WTC11 (cell line): Measurements from ENCODE around the gene ZNRF2. TPM values are rescaled to one million over a fixed set of nuclear protein-coding genes. Genes with fewer than 3 reads are reported as not detected.

Experiments used
- ATAC-seq: fragments of 200-7000 bp; cut with Tn5 transposase; 2 replicates; pipeline ENCODE4 v1.10.0; 2021; ENCODE audit warnings: mild to moderate bottlenecking, moderate library complexity
- CTCF ChIA-PET: fragments of 300-600 bp; sonication (Branson Sonifier 250); formaldehyde crosslinking; loops from one replicate; lab custom pipeline; 2021; ENCODE audit warnings: antibody characterized with exemption; lab: Charles Lee
- POLR2A ChIA-PET: fragments of 350-600 bp; sonication (Branson Sonifier 250); formaldehyde crosslinking; loops from one replicate; lab custom pipeline; 2021; ENCODE audit warnings: antibody characterized with exemption; lab: Charles Lee
- DNase-seq: peaks from one replicate; pipeline ENCODE4 v3.0.0; 2021; ENCODE audit warnings: low spot score
- H3K27ac Mint-ChIP-seq: 2 replicates; pipeline ENCODE4 v1.8.0; 2021; ENCODE audit warnings: mixed read lengths
- H3K27me3 Mint-ChIP-seq: 2 replicates; pipeline ENCODE4 v1.8.0; 2021; ENCODE audit warnings: low read depth, mild to moderate bottlenecking, moderate library complexity, mixed read lengths
- H3K36me3 Mint-ChIP-seq: 2 replicates; pipeline ENCODE4 v1.8.0; 2021; ENCODE audit warnings: mixed read lengths
- H3K4me1 Mint-ChIP-seq: 2 replicates; pipeline ENCODE4 v1.8.0; 2022; ENCODE audit warnings: mixed read lengths
- H3K4me3 Mint-ChIP-seq: 2 replicates; pipeline ENCODE4 v1.8.0; 2021; ENCODE audit warnings: mild to moderate bottlenecking, moderate library complexity, mixed read lengths
- H3K9me3 Mint-ChIP-seq: 2 replicates; pipeline ENCODE4 v1.8.0; 2021; ENCODE audit warnings: mixed read lengths
- ATF1 ChIP-seq: sonication (generic); formaldehyde crosslinking; IDR thresholded peaks from 2 replicates; pipeline ENCODE4 v1.8.1; 2023; ENCODE audit warnings: mild to moderate bottlenecking, moderate library complexity, missing genetic modification reagents
- CREB1 ChIP-seq: sonication (generic); formaldehyde crosslinking; IDR thresholded peaks from 2 replicates; pipeline ENCODE4 v1.8.0; 2023; ENCODE audit warnings: mild to moderate bottlenecking, missing genetic modification reagents
- GABPB1 ChIP-seq: sonication (generic); formaldehyde crosslinking; IDR thresholded peaks from 2 replicates; pipeline ENCODE4 v1.8.1; 2023; ENCODE audit warnings: mild to moderate bottlenecking, missing genetic modification reagents
- JAZF1 ChIP-seq: fragments of 250-450 bp; sonication (Bioruptor Pico); IDR thresholded peaks from 2 replicates; pipeline ENCODE4 v1.9.0; 2021; ENCODE audit warnings: moderate library complexity, mild to moderate bottlenecking, inconsistent platforms
- MYBL2 ChIP-seq: sonication (generic); formaldehyde crosslinking; IDR thresholded peaks from 2 replicates; pipeline ENCODE4 v1.8.1; 2023; ENCODE audit warnings: mild to moderate bottlenecking, moderate library complexity, missing genetic modification reagents
- NFATC4 ChIP-seq: fragments of 250-450 bp; sonication (Bioruptor Pico); IDR thresholded peaks from 2 replicates; pipeline ENCODE4 v1.9.0; 2021; ENCODE audit warnings: mild to moderate bottlenecking
- NR2C2 ChIP-seq: sonication (generic); formaldehyde crosslinking; IDR thresholded peaks from 2 replicates; pipeline ENCODE4 v1.8.0; 2022; ENCODE audit warnings: mild to moderate bottlenecking, missing genetic modification reagents
- PRRX2 ChIP-seq: fragments of 250-450 bp; sonication (Bioruptor Pico); IDR thresholded peaks from 2 replicates; pipeline ENCODE4 v1.8.0; 2021; ENCODE audit warnings: mild to moderate bottlenecking
- RELA ChIP-seq: sonication (generic); formaldehyde crosslinking; IDR thresholded peaks from 2 replicates; pipeline ENCODE4 v1.8.1; 2022; ENCODE audit warnings: missing genetic modification reagents, mild to moderate bottlenecking, borderline replicate concordance
- SMAD4 ChIP-seq: sonication (generic); formaldehyde crosslinking; IDR thresholded peaks from 2 replicates; pipeline ENCODE4 v1.8.0; 2022; ENCODE audit warnings: mild to moderate bottlenecking, missing genetic modification reagents
- TEAD1 ChIP-seq: sonication (generic); formaldehyde crosslinking; IDR thresholded peaks from 2 replicates; pipeline ENCODE4 v1.8.0; 2022; ENCODE audit warnings: mild to moderate bottlenecking, missing genetic modification reagents
- ZBTB21 ChIP-seq: sonication (generic); formaldehyde crosslinking; IDR thresholded peaks from 2 replicates; pipeline ENCODE4 v1.8.1; 2023; ENCODE audit warnings: mild to moderate bottlenecking, missing genetic modification reagents, borderline replicate concordance
- ZNF121 ChIP-seq: sonication (generic); formaldehyde crosslinking; IDR thresholded peaks from 2 replicates; pipeline ENCODE4 v1.8.0; 2023; ENCODE audit warnings: missing genetic modification reagents
- ZNF219 ChIP-seq: sonication (generic); formaldehyde crosslinking; IDR thresholded peaks from 2 replicates; pipeline ENCODE4 v1.8.0; 2023; ENCODE audit warnings: missing genetic modification reagents, mild to moderate bottlenecking, borderline replicate concordance
- ZNF317 ChIP-seq: sonication (generic); formaldehyde crosslinking; IDR thresholded peaks from 2 replicates; pipeline ENCODE4 v1.8.1; 2023; ENCODE audit warnings: low read depth, mild to moderate bottlenecking, moderate library complexity, missing genetic modification reagents, borderline replicate concordance
- total RNA-seq: library from RNA; stranded (reverse); gene quantifications from 3 replicates; pipeline ENCODE4 v1.2.3, GENCODE V29; 2021
- TF ChIP-seq, protein P1 (sequence below): fragments of 250-450 bp; sonication (Bioruptor Pico); conservative IDR thresholded peaks from 2 replicates; pipeline ENCODE4 v1.9.0; 2021; ENCODE audit warnings: mild to moderate bottlenecking
- TF ChIP-seq, protein P2 (sequence below): fragments of 250-450 bp; sonication (Bioruptor Pico); IDR thresholded peaks from 2 replicates; pipeline ENCODE4 v1.9.0; 2021; ENCODE audit warnings: moderate library complexity, mild to moderate bottlenecking, inconsistent platforms, borderline replicate concordance
- TF ChIP-seq, protein P3 (sequence below): fragments of 250-450 bp; sonication (Bioruptor Pico); IDR thresholded peaks from 2 replicates; pipeline ENCODE4 v1.9.0; 2021; ENCODE audit warnings: mild to moderate bottlenecking, borderline replicate concordance
- TF ChIP-seq, protein P4 (sequence below): fragments of 250-450 bp; sonication (Bioruptor Pico); IDR thresholded peaks from 2 replicates; pipeline ENCODE4 v1.8.0; 2021; ENCODE audit warnings: mild to moderate bottlenecking
- TF ChIP-seq, protein P5 (sequence below): sonication (generic); formaldehyde crosslinking; IDR thresholded peaks from 2 replicates; pipeline ENCODE4 v1.8.0; 2022; ENCODE audit warnings: missing genetic modification reagents

Gene ZNRF2
- total RNA-seq, 1 experiment from 2014 or later = 18.2 TPM

DNA sequence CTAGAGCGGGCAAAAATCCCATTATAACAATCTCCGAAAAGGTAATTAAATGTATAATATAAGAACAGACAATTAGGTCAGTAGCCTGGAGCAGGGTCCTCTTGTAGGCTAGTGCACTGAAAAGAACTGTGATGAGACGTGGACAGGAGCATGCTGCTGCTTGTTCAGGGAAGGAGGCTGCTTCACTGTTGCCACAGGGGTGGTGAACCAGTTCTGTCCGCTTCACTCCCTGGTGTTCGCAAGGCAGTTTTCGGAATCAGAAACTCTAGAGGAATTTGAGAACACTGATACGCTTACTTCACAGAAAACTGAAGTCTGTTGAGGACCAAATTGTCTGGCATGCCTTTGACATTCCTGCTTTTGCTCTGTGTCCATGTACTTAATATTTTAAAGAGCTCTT is 17.4 kb downstream of the ZNRF2 start (continued):
- TF ChIP-seq MYBL2 = no peak
- TF ChIP-seq NFATC4 (CRISPR knock-in tag) = no peak
- TF ChIP-seq, all 79 proteins: peak for 0

DNA sequence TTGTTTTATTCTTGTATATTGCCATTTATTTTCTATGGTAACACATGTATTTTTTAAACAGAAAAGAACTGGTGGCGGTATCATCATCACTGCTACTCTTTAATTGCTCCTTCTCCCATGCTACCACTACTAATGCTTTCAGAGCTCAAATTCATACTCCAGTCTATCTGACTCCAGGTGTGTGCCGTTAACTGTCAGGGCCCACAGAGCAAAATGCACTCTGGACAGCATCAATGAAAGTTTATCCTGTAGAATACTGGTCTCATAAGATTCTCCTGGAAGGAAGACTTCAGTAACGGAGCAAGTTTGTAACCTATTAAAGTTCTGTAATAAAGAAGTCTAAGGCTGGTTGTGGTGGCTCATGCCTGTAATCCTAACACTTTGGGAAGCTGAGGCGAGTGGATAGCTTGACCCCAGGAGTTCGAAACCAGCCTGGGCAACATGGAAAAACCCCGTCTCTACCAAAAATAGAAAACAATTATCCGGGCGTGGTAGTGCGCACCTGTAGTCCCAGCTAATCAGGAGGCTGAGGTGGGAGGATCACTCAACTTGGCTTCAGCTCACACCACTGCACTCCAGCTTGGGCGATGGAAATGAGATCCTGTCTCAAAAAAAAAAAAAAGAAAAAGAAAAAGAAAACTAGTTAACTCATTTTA is 18.4 kb downstream of the ZNRF2 start:
- no peak for ATAC-seq
- ChIA-PET CTCF (interaction anchor here (1.0 kb wide), 2 partner anchors 9 to 27 kb away, joined by 3 read pairs; no protein-coding TSS in a partner anchor), POLR2A (no interaction called here)
- no peaks in the 10 kb centered on the region for H3K27me3 Mint-ChIP-seq
- no peaks in the 10 kb centered on the region for H3K36me3 Mint-ChIP-seq
- no peak overlapping the region for H3K27ac Mint-ChIP-seq
- DNase-seq = no peak
- H3K9me3 Mint-ChIP-seq = no peaks in the 10 kb centered on the region
- TF ChIP-seq, protein P1, sequence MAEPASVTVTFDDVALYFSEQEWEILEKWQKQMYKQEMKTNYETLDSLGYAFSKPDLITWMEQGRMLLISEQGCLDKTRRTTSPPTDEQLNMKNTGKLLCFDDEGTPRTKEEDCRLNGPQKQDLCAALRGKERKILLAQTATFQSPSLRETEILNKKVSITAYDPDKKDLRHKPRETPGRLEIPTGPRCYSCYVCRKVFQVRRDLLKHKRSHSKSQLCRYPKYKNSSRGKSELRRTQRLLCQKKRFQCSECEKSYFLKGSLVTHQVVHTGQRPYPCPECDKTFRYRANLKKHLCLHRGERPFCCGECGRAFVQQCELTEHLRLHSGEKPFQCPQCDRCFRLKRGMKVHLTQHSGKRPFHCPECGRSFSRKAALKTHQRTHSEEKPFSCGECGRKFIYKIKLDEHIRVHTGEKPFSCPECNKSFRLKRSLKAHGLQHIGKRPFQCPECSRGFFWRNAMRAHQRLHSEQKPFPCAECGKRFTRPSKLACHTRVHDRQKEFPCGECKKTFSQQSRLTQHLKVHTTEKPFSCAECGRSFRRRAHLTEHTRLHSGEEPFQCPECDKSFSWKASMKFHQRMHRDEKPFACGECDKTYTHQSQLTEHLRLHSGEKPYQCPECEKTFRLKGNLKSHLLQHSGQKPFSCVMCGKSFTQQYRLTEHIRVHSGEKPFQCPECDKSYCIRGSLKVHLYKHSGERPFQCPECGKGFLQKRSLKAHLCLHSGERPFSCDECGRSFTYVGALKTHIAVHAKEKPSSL (CRISPR knock-in tag) = no peak
- TF ChIP-seq ZNF317 (CRISPR knock-in tag) = no peak
- no peak for TF ChIP-seq CREB1 (CRISPR knock-in tag)
- TF ChIP-seq, protein P2, sequence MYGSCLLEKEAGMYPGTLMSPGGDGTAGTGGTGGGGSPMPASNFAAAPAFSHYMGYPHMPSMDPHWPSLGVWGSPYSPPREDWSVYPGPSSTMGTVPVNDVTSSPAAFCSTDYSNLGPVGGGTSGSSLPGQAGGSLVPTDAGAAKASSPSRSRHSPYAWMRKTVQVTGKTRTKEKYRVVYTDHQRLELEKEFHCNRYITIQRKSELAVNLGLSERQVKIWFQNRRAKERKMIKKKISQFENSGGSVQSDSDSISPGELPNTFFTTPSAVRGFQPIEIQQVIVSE = no peak
- TF ChIP-seq JAZF1 (CRISPR knock-in tag) = no peak
- no peak for TF ChIP-seq ATF1 (CRISPR knock-in tag)
- TF ChIP-seq, protein P3, sequence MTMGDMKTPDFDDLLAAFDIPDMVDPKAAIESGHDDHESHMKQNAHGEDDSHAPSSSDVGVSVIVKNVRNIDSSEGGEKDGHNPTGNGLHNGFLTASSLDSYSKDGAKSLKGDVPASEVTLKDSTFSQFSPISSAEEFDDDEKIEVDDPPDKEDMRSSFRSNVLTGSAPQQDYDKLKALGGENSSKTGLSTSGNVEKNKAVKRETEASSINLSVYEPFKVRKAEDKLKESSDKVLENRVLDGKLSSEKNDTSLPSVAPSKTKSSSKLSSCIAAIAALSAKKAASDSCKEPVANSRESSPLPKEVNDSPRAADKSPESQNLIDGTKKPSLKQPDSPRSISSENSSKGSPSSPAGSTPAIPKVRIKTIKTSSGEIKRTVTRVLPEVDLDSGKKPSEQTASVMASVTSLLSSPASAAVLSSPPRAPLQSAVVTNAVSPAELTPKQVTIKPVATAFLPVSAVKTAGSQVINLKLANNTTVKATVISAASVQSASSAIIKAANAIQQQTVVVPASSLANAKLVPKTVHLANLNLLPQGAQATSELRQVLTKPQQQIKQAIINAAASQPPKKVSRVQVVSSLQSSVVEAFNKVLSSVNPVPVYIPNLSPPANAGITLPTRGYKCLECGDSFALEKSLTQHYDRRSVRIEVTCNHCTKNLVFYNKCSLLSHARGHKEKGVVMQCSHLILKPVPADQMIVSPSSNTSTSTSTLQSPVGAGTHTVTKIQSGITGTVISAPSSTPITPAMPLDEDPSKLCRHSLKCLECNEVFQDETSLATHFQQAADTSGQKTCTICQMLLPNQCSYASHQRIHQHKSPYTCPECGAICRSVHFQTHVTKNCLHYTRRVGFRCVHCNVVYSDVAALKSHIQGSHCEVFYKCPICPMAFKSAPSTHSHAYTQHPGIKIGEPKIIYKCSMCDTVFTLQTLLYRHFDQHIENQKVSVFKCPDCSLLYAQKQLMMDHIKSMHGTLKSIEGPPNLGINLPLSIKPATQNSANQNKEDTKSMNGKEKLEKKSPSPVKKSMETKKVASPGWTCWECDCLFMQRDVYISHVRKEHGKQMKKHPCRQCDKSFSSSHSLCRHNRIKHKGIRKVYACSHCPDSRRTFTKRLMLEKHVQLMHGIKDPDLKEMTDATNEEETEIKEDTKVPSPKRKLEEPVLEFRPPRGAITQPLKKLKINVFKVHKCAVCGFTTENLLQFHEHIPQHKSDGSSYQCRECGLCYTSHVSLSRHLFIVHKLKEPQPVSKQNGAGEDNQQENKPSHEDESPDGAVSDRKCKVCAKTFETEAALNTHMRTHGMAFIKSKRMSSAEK = no peak
- H3K4me1 Mint-ChIP-seq = peaks cover 46% of the 10 kb centered on the region
- H3K4me3 Mint-ChIP-seq = no peak overlapping the region

DNA sequence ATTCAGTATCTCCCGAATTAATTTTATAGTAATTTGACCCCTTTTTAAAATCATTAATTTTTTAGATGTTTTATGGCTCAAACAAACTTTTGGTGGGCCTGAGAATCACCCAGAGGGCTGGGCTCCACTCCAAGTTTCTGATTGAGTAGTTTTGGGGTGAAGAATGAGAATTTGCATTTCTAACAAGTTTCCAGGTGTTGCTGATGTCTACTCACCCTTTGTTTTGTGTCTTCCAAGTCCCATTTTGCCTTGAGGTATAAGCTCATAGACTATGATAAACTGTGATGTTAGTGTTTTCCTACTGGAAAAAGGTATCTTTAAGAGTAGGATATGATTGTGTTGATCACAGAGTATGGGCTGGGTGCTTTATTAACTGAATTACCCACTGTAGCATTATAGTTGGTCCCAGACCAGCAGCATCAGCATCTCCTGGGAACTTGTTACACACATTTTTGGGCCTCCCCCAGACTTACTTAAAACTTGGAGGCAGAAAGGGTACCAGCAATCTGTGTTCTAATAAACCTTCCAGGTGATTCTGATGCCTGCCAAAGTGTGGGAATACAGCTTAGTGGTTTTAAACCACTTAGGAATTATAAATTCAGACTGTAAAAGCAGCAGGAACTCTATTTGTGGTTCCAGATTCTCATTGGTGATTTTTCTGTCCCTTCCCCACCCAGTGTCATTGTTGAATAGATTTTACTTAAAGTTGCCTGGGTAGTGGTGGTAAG is 19.1 kb downstream of the ZNRF2 start:
- ChIA-PET POLR2A (no interaction called here), CTCF (interaction anchor here (1.0 kb wide), 2 partner anchors 8 to 28 kb away, joined by 3 read pairs; no protein-coding TSS in a partner anchor)
- H3K27ac Mint-ChIP-seq = no peak overlapping the region
- ATAC-seq (no peak), DNase-seq (no peak)
- H3K9me3 Mint-ChIP-seq = no peaks in the 10 kb centered on the region
- no peaks in the 10 kb centered on the region for H3K27me3 Mint-ChIP-seq
- no peaks in the 10 kb centered on the region for H3K36me3 Mint-ChIP-seq
- no peak overlapping the region for H3K4me3 Mint-ChIP-seq
- peaks cover 50% of the 10 kb centered on the region for H3K4me1 Mint-ChIP-seq
- TF ChIP-seq ZNF121 (CRISPR knock-in tag) (no peak), GABPB1 (CRISPR knock-in tag) (no peak), RELA (CRISPR knock-in tag) (no peak), TEAD1 (CRISPR knock-in tag) (no peak), SMAD4 (CRISPR knock-in tag) (no peak), ZNF219 (CRISPR knock-in tag) (no peak), PRRX2 (no peak), ZBTB21 (CRISPR knock-in tag) (no peak), NR2C2 (no peak)
- TF ChIP-seq, protein P4, sequence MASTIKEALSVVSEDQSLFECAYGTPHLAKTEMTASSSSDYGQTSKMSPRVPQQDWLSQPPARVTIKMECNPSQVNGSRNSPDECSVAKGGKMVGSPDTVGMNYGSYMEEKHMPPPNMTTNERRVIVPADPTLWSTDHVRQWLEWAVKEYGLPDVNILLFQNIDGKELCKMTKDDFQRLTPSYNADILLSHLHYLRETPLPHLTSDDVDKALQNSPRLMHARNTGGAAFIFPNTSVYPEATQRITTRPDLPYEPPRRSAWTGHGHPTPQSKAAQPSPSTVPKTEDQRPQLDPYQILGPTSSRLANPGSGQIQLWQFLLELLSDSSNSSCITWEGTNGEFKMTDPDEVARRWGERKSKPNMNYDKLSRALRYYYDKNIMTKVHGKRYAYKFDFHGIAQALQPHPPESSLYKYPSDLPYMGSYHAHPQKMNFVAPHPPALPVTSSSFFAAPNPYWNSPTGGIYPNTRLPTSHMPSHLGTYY (CRISPR knock-in tag) = no peak
- TF ChIP-seq, protein P5, sequence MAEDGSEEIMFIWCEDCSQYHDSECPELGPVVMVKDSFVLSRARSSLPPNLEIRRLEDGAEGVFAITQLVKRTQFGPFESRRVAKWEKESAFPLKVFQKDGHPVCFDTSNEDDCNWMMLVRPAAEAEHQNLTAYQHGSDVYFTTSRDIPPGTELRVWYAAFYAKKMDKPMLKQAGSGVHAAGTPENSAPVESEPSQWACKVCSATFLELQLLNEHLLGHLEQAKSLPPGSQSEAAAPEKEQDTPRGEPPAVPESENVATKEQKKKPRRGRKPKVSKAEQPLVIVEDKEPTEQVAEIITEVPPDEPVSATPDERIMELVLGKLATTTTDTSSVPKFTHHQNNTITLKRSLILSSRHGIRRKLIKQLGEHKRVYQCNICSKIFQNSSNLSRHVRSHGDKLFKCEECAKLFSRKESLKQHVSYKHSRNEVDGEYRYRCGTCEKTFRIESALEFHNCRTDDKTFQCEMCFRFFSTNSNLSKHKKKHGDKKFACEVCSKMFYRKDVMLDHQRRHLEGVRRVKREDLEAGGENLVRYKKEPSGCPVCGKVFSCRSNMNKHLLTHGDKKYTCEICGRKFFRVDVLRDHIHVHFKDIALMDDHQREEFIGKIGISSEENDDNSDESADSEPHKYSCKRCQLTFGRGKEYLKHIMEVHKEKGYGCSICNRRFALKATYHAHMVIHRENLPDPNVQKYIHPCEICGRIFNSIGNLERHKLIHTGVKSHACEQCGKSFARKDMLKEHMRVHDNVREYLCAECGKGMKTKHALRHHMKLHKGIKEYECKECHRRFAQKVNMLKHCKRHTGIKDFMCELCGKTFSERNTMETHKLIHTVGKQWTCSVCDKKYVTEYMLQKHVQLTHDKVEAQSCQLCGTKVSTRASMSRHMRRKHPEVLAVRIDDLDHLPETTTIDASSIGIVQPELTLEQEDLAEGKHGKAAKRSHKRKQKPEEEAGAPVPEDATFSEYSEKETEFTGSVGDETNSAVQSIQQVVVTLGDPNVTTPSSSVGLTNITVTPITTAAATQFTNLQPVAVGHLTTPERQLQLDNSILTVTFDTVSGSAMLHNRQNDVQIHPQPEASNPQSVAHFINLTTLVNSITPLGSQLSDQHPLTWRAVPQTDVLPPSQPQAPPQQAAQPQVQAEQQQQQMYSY = no peak
